Measurements from ENCODE around the gene SCAMP1.

- TF ChIP-seq CTCF (IDR thresholded peaks at IDR 0.05; ENCODE audit: insufficient read depth, low read length) (no peak), REST (IDR thresholded peaks at IDR 0.05; ENCODE audit: insufficient replicate concordance, low read depth) (no peak), POLR2AphosphoS5 (IDR thresholded peaks at IDR 0.05; ENCODE audit: low read depth) (no peak), GABPA (IDR thresholded peaks at IDR 0.05; ENCODE audit: low read depth) (no peak), SPI1 (IDR thresholded peaks at IDR 0.05; ENCODE audit: borderline replicate concordance, low read depth) (no peak)
Observed at GRCh38 chr5:78317515-78317914, 42.9 kb upstream of the SCAMP1 start.
